Hepatic stellate cell (primary cell): ENCODE results near the gene MRFAP1L1.
"Not testable (repeated sequence)": the region's sequence is repeated elsewhere in the genome, so short reads cannot be mapped to it uniquely, and the experiment has no call there.

Source experiments
- DNase-seq: peaks from one replicate; pipeline ENCODE4 v3.0.0; 2011; ENCODE audit warnings: low spot score

The MRFAP1L1 gene

GRCh38 chr4:6709230-6710114 lies at the start of gene MRFAP1L1:
Gene MRFAP1L1 (minus strand): TSS chr4:6709865. CDS start chr4:6709629, 236 bp downstream.
- DNase-seq = peak; percentile 94

DNA sequence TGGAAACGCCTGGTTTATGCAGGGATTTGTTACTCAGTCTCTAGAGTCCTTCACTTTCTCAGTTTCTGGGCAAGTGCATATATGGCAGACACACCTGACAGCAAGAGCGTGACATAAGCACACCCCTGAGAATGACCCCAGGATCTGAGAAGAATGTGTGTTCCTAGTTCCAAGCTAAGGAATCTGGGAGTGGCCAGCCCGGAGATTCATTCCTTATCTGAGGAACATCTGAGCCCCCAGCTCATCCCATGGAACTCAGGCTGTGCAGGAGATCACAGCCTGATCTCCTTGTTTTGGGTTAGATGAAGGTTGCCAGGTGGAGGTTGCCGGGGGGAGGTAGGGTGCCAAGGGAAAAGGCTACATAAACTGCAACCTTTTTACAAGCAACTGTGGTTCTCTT lies 49.1 kb upstream of the MRFAP1L1 start:
- DNase-seq = no peak

- DNase-seq = not testable (repeated sequence)
These were observed 46.7 kb upstream of the MRFAP1L1 start for GRCh38 chr4:6756345-6756744.

DNA sequence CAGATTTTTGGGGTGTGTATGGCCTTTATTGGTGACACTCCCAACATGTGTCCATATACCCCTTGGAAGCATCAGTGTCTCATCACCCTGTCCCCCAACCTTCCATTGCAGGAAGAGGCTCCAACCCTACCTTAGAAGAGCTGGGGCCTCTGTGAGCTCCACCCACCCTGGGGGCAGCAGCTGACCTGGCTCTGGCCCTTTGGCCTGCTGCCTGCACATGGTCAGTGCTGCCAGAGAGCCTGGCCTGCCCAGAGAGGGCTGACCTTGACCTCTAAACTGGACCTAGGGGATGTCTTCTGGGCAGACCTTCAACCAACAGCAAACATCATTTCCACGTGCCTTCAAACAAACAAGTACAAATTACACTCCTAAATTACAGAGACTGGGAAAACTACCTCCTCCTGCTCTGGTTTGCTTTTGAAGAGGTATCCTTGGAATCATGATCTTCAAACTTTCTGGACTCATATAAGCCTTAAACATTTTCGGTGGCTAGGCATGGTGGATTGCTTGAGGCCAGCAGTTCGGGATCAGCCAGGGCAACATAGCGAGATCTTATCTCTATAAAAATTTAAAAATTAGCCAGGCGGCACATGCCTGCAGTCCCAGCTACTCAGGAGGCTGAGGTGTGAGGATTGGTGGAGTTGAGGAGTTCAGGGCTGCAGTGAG lies 45.6 kb upstream of the MRFAP1L1 start:
- no peak for DNase-seq

- DNase-seq = no peak
These were observed 44.9 kb upstream of the MRFAP1L1 start for GRCh38 chr4:6754481-6755087.

- DNase-seq = no peak
These were observed 44.2 kb upstream of the MRFAP1L1 start for GRCh38 chr4:6753891-6754290.

GRCh38 chr4:6753103-6753560 lies 43.5 kb upstream of the MRFAP1L1 start:
- DNase-seq = no peak

DNA sequence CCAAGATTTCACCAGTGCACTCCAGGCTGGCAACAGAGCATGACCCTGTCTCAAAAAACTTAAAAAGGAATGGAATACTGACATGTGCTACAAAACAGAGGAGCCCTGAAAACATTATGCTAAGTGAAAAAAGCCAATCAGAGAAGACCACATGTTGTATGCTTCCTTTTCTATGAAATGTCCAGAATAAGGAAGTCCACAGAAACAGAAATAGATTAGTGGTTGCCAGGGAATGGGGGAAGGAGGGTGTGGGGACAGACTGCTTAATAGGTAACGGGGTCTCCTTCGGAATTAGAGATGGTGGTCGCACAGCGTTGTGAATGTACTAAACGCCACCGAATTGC lies 42.8 kb upstream of the MRFAP1L1 start:
- no peak for DNase-seq

DNA sequence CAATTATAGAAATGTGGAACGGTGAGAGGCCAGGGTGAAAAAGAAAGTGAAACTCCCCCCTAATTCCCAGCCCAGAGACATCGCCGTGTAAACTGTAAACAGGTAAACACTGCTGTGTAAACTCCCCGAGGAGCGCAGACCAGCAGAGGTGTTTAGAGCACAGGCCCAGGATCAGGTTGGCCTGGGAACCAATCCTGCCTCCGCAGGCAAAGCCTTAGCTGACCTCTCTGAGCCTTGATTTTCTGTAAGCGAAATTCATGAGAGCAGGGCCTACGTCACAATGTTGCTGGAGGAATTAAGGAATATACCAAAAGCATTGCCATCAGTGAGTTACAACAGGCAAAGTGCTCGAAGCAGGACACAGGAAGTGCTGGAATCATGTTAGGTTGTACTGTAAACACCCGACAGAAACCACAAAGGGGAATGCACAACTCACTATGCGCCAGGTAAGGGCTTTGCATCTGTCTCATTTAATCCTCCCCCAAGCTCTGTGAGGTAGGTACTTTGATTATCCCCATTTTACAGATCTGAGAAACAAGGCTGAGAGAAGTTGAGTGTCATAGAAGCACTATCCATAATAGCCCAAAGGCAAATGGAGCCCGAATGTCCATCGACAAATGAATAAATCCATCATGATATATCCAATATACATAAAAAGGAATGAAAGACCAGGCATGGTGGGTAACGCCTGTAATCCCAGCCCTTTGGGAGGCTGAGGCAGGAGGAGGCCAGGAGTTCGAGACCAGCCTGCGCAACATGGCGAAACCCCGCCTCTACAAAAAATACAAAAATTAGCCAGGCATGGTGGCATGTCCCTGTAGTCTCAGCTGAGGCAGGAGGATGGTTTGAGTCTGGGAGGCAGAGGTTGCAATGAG lies 42.2 kb upstream of the MRFAP1L1 start:
- no peak for DNase-seq

GRCh38 chr4:6750286-6751221 lies 40.9 kb upstream of the MRFAP1L1 start:
- DNase-seq = no peak

- peak; percentile 82 for DNase-seq
These were observed 39.9 kb upstream of the MRFAP1L1 start for GRCh38 chr4:6749340-6750171.

- no peak for DNase-seq
These were observed 38.6 kb upstream of the MRFAP1L1 start for GRCh38 chr4:6748286-6748685.

DNA sequence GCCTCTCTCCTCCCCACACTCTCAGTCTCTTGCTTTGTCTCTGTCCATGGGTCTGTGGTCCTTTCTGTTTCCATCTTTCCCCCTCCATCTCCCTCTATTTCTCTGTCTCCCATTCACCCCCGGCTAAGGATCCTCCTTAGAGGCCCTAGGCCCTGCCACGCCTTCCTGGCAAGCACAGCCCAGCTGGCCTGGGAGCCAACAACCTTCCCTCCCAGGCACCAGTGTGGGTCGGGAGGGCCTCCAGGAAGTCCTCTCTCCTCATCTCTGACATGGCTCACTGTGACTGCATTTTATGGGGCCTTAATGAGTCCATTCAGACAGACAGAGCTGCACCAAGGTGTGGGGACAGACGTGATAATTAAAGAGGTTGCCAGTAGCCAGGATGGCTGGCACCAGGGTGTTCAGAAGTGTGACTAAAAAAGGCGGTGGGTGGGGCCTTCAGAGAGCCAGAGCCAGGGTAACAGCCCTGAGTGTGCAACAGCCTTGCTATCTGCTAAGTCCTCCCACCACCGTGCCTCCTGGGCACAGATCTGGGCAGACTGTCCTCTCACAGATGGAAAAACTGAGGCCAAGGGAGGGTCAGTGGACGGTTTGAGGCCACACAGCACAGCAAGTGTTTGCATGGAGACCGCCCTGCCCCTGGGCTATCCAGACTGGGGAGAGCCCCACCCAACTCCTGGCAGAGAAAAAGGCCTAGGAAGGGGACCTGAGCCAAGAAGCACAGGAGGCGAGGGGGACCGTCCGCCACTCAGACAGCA lies 37.8 kb upstream of the MRFAP1L1 start:
- no peak for DNase-seq

DNA sequence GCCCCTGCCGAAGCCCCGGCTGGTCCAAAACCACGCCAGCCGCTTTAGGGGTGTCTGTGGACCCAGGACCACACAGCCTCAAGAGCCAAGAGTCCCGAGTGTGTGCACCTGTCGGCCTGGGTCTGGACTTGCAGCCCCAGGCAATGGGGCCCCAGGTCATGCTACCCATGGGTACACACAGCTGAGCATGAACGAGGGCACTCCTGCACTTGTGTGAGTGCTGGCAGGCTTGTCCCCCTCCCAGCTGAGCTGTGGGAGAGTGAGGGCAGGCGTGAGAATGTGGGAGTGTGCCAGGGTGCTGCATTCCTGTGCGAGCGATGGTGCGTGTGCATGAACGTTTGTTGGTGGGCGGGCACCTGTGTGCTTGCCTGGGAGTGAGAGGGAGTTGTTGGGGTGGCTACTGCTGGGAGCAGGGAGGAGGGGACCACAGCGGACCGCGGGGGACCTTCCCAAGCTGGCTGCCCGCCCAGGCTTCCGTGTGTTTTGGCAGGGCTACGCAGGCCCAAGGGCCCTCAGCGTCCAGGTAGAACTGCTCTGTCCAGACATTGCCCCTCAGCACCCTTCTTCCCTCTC lies 37.1 kb upstream of the MRFAP1L1 start:
- DNase-seq = no peak

GRCh38 chr4:6742989-6743388 lies 33.3 kb upstream of the MRFAP1L1 start:
- no peak for DNase-seq

DNA sequence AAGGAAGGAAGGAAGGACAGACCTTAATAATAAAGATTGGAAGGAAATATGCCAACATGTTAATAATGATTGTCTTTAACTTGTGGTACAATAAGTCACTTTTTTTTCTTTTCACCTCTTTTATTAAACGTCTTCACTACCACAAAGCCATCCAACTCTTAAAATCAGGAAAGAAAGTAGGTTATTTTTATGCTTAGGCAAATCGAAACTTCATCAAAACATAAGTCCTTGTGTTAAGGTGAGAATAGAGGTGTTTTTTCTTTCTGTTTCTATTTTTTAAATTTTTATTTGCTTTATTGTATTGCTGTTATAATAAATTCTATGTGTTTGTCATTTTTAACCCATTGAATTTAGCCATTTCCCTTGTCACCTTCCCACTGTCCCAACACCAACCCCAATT lies 32.8 kb upstream of the MRFAP1L1 start:
- no peak for DNase-seq

DNA sequence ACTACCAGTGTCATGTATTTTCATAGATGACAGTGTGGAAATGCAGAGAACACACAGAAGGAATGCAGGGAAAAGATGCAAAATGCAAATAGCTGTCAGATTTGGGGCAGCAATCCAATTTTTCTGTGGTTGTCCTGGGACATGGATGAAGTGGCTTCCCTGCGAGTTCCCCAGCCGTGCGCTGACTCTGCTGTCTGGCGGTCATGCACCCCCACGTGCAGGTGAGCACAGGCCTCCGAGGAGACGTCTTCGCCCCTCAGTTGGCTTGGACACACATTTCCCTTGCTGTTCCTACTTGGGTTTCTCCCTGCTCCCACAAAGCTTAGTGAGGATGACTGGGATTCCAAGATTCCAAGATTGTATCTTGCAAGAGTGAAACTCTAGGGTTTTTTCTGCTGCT lies 30.7 kb upstream of the MRFAP1L1 start:
- DNase-seq = no peak

- DNase-seq = no peak
These were observed 30.3 kb upstream of the MRFAP1L1 start for GRCh38 chr4:6739920-6740319.
